Measurements from ENCODE around the gene BEGAIN.

- TF ChIP-seq, protein P1, sequence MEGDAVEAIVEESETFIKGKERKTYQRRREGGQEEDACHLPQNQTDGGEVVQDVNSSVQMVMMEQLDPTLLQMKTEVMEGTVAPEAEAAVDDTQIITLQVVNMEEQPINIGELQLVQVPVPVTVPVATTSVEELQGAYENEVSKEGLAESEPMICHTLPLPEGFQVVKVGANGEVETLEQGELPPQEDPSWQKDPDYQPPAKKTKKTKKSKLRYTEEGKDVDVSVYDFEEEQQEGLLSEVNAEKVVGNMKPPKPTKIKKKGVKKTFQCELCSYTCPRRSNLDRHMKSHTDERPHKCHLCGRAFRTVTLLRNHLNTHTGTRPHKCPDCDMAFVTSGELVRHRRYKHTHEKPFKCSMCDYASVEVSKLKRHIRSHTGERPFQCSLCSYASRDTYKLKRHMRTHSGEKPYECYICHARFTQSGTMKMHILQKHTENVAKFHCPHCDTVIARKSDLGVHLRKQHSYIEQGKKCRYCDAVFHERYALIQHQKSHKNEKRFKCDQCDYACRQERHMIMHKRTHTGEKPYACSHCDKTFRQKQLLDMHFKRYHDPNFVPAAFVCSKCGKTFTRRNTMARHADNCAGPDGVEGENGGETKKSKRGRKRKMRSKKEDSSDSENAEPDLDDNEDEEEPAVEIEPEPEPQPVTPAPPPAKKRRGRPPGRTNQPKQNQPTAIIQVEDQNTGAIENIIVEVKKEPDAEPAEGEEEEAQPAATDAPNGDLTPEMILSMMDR (IDR thresholded peaks at IDR 0.05 in 4 of 5, conservative IDR thresholded peaks at IDR 0.05 in 1 of 5) = no peak
- TF ChIP-seq POLR2A (IDR thresholded peaks at IDR 0.05) = no peak
These were observed 17.5 kb upstream of the BEGAIN start for GRCh38 chr14:100604709-100605108.

All from gastrocnemius medialis (tissue), 4 donors.